AG04449 (cell line): Measurements from ENCODE around the gene PTPN4.

Experiments
- CTCF ChIA-PET: fragments of 350-600 bp; formaldehyde crosslinking; extraction: SDS; loops from one replicate; lab custom pipeline; 2021; ENCODE audit warnings: antibody characterized with exemption; lab: Yijun Ruan, JAX
- POLR2A ChIA-PET: fragments of 400-600, 350-600 bp; formaldehyde crosslinking; extraction: SDS; loops from one replicate; lab custom pipeline; 2020; ENCODE audit warnings: antibody characterized with exemption, inconsistent platforms; lab: Yijun Ruan, JAX
- DNase-seq: peaks from one replicate; pipeline ENCODE4 v3.0.0-alpha.2; 2010; ENCODE audit warnings: low read depth, low spot score
- H3K4me3 ChIP-seq: 2 replicates; pipeline ENCODE4 v1.5.1; 2011; ENCODE audit warnings: low read depth, mild to moderate bottlenecking, control low read depth, low read length
- TF ChIP-seq, protein P1 (sequence below): IDR thresholded peaks from one replicate; pipeline ENCODE4 v1.5.1; 2011; ENCODE audit warnings: mild to moderate bottlenecking, moderate library complexity, low read length, control low read depth, inconsistent platforms; ENCODE audit not compliant: insufficient read depth; ENCODE audit errors: missing control alignments

Gene PTPN4, protein sequence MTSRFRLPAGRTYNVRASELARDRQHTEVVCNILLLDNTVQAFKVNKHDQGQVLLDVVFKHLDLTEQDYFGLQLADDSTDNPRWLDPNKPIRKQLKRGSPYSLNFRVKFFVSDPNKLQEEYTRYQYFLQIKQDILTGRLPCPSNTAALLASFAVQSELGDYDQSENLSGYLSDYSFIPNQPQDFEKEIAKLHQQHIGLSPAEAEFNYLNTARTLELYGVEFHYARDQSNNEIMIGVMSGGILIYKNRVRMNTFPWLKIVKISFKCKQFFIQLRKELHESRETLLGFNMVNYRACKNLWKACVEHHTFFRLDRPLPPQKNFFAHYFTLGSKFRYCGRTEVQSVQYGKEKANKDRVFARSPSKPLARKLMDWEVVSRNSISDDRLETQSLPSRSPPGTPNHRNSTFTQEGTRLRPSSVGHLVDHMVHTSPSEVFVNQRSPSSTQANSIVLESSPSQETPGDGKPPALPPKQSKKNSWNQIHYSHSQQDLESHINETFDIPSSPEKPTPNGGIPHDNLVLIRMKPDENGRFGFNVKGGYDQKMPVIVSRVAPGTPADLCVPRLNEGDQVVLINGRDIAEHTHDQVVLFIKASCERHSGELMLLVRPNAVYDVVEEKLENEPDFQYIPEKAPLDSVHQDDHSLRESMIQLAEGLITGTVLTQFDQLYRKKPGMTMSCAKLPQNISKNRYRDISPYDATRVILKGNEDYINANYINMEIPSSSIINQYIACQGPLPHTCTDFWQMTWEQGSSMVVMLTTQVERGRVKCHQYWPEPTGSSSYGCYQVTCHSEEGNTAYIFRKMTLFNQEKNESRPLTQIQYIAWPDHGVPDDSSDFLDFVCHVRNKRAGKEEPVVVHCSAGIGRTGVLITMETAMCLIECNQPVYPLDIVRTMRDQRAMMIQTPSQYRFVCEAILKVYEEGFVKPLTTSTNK

GRCh38 chr2:119759451-119760236 is at the start of gene PTPN4:
Gene PTPN4 (plus strand): TSS chr2:119759922. CDS start chr2:119809854, 49,932 bp downstream.
- POLR2A ChIA-PET = interaction anchor here (1.0 kb wide), 1 partner anchor 9 kb away, joined by 4 read pairs; no protein-coding TSS in a partner anchor
- CTCF ChIA-PET = interaction anchor here (1.3 kb wide), 1 partner anchor 10 kb away, joined by 3 read pairs; no protein-coding TSS in a partner anchor
- DNase-seq = peak; percentile 88
- H3K4me3 ChIP-seq = peak within 1 kb of the TSS; percentile 85
- TF ChIP-seq, protein P1, sequence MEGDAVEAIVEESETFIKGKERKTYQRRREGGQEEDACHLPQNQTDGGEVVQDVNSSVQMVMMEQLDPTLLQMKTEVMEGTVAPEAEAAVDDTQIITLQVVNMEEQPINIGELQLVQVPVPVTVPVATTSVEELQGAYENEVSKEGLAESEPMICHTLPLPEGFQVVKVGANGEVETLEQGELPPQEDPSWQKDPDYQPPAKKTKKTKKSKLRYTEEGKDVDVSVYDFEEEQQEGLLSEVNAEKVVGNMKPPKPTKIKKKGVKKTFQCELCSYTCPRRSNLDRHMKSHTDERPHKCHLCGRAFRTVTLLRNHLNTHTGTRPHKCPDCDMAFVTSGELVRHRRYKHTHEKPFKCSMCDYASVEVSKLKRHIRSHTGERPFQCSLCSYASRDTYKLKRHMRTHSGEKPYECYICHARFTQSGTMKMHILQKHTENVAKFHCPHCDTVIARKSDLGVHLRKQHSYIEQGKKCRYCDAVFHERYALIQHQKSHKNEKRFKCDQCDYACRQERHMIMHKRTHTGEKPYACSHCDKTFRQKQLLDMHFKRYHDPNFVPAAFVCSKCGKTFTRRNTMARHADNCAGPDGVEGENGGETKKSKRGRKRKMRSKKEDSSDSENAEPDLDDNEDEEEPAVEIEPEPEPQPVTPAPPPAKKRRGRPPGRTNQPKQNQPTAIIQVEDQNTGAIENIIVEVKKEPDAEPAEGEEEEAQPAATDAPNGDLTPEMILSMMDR = no peak

GRCh38 chr2:119710281-119710680 is 49.4 kb upstream of the PTPN4 start:
- DNase-seq = no peak
- POLR2A ChIA-PET = no interaction called here
- TF ChIP-seq, protein P1 = no peak
- CTCF ChIA-PET = no interaction called here
- no peak overlapping the region for H3K4me3 ChIP-seq

- ChIA-PET POLR2A (interaction anchor here (0.6 kb wide), 1 partner anchor 32 kb away, joined by 3 read pairs; the partner anchor contains the start of gene TMEM177), CTCF (interaction anchor here (4.3 kb wide), 1 partner anchor 8 kb away, joined by 27 read pairs; no protein-coding TSS in a partner anchor)
- DNase-seq = no peak
- TF ChIP-seq, protein P1 = no peak
- H3K4me3 ChIP-seq = no peak overlapping the region
Measured at GRCh38 chr2:119711352-119711751, 48.4 kb upstream of the PTPN4 start.

DNA sequence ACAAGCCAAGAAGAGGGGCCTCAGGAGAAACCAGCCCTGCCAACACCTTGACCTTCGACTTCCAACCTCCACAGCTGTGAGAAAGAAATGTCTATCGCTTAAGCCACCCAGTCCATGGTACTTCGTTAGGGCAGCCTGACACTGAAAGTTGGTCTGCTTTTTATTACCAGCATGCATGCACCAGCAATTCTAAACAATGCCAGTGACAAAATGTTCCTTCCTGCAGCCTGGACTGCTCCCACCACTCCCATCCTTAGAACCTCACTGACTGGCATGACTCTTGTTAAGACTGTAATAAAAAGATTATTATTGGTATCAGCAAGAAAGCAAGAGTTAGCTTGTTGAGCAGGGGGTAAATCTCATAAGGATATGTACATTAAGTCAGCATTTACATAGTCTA is 47.2 kb upstream of the PTPN4 start:
- ChIA-PET CTCF (interaction anchor here (4.3 kb wide), 1 partner anchor 9 kb away, joined by 27 read pairs; no protein-coding TSS in a partner anchor), POLR2A (no interaction called here)
- no peak overlapping the region for H3K4me3 ChIP-seq
- DNase-seq = no peak
- TF ChIP-seq, protein P1 = no peak

GRCh38 chr2:119713819-119714490 is 45.8 kb upstream of the PTPN4 start:
- H3K4me3 ChIP-seq = no peak overlapping the region
- DNase-seq = no peak
- ChIA-PET POLR2A (no interaction called here), CTCF (interaction anchor here (0.9 to 4.3 kb wide), 5 partner anchors 10 to 463 kb away, joined by 3 to 27 read pairs (median 4); no protein-coding TSS in a partner anchor)
- TF ChIP-seq, protein P1 = no peak
